H1 (cell line): ENCODE data around the gene JAM2. TPM values are rescaled to one million over a fixed set of nuclear protein-coding genes. Genes with fewer than 3 reads are reported as not detected.

Experiments
- CTCF ChIA-PET: fragments of 300-600 bp; sonication (Branson Sonifier 250); formaldehyde crosslinking; loops from one replicate; lab custom pipeline; 2021; ENCODE audit not compliant: partially characterized antibody; lab: Charles Lee
- POLR2A ChIA-PET: fragments of 300-600 bp; sonication (Branson Sonifier 250); formaldehyde crosslinking; loops from one replicate; lab custom pipeline; 2021; ENCODE audit warnings: inconsistent platforms; ENCODE audit not compliant: partially characterized antibody; lab: Charles Lee
- DNase-seq, 2 experiments: peaks; one replicate each; pipeline versions ENCODE4 v3.0.0 to v3.0.0-alpha.2; 2010 to 2022; ENCODE audit warnings: low spot score in 2 of 2, low read depth in 1 of 2, mixed read lengths in 1 of 2
- FAIRE-seq: peaks from 2 replicates; lab custom pipeline; 2011; peaks lifted over from hg19 to GRCh38; lab: Jason Lieb, UNC
- H2AFZ ChIP-seq: 2 replicates; pipeline ENCODE4 v1.8.1; 2012; ENCODE audit warnings: low read length, inconsistent platforms
- H2AK5ac ChIP-seq: 2 replicates; pipeline ENCODE4 v1.6.1; 2013; ENCODE audit warnings: low read depth, low read length
- H2BK120ac ChIP-seq: replicated peaks from 2 replicates; pipeline ENCODE3; 2013; ENCODE audit warnings: low read depth, low read length, inconsistent platforms
- H2BK12ac ChIP-seq: 2 replicates; pipeline ENCODE4 v1.6.1; 2013; ENCODE audit warnings: low read depth, low read length
- H2BK15ac ChIP-seq: 2 replicates; pipeline ENCODE4 v1.6.1; 2013; ENCODE audit warnings: low read length
- H2BK20ac ChIP-seq: 2 replicates; pipeline ENCODE4 v1.6.1; 2013; ENCODE audit warnings: low read length
- H2BK5ac ChIP-seq: 2 replicates; pipeline ENCODE4 v1.6.1; 2013; ENCODE audit warnings: low read depth, low read length
- H3K14ac ChIP-seq: 2 replicates; pipeline ENCODE4 v1.6.1; 2013; ENCODE audit warnings: inconsistent platforms; ENCODE audit not compliant: insufficient read length
- H3K18ac ChIP-seq: 2 replicates; pipeline ENCODE4 v1.6.1; 2013; ENCODE audit warnings: low read length; ENCODE audit errors: extremely low read depth
- H3K23ac ChIP-seq: 2 replicates; pipeline ENCODE4 v1.6.1; 2013; ENCODE audit warnings: inconsistent platforms; ENCODE audit not compliant: insufficient read length
- H3K23me2 ChIP-seq: 2 replicates; pipeline ENCODE4 v1.6.1; 2013; ENCODE audit warnings: low read depth, low read length
- H3K27ac ChIP-seq: 2 replicates; pipeline ENCODE4 v1.6.1; 2011; ENCODE audit warnings: low read depth, low read length, inconsistent platforms
- H3K27me3 ChIP-seq, 4 experiments: replicated peaks in 1 of 4; 1 replicate in 1 of 4; 2 replicates in 3 of 4; pipeline versions ENCODE4 v1.6.1 to v1.8.1; 2011 to 2013; ENCODE audit warnings: low read length in 3 of 4, mild to moderate bottlenecking in 3 of 4, inconsistent platforms in 2 of 4, mixed read lengths in 2 of 4, moderate library complexity in 1 of 4; ENCODE audit not compliant: control insufficient read depth in 3 of 4, insufficient read depth in 3 of 4; ENCODE audit errors: extremely low read depth in 1 of 4
- H3K36me3 ChIP-seq, 4 experiments: 2 replicates each; pipeline versions ENCODE4 v1.6.1 to v1.8.1; 2011 to 2013; ENCODE audit warnings: mild to moderate bottlenecking in 4 of 4, low read length in 3 of 4, moderate library complexity in 2 of 4, control low read depth in 1 of 4, inconsistent platforms in 1 of 4; ENCODE audit not compliant: insufficient read depth in 4 of 4, control insufficient read depth in 2 of 4
- H3K4ac ChIP-seq: replicated peaks from 2 replicates; pipeline ENCODE3; 2013; ENCODE audit warnings: low read length, low read depth, mixed read lengths, inconsistent platforms; ENCODE audit not compliant: insufficient read length
- H3K4me1 ChIP-seq, 4 experiments: replicated peaks in 1 of 4; 1 replicate in 1 of 4; 2 replicates in 3 of 4; pipeline versions ENCODE4 v1.6.1 to v1.8.1; 2011 to 2013; ENCODE audit warnings: low read length in 3 of 4, inconsistent platforms in 2 of 4, mixed read lengths in 1 of 4; ENCODE audit not compliant: insufficient read depth in 4 of 4, control insufficient read depth in 3 of 4
- H3K4me2 ChIP-seq, 2 experiments: 2 replicates each; pipeline versions ENCODE4 v1.6.1 to v1.8.1; 2011 to 2013; ENCODE audit warnings: low read depth in 2 of 2, low read length in 2 of 2, control low read depth in 1 of 2, inconsistent platforms in 1 of 2, mild to moderate bottlenecking in 1 of 2; ENCODE audit not compliant: insufficient read depth in 1 of 2
- H3K4me3 ChIP-seq, 4 experiments: fragments of 200-600, 300-600 bp in 1 of 4; sonication (generic), shearing (Covaris generic), sonication (Bioruptor Twin) in 1 of 4; 2 replicates each; pipeline versions ENCODE4 v1.5.1 to v1.8.1; 2011 to 2016; ENCODE audit warnings: low read length in 4 of 4, low read depth in 3 of 4, control low read depth in 2 of 4, inconsistent platforms in 2 of 4, mild to moderate bottlenecking in 2 of 4, mixed read lengths in 1 of 4, moderate library complexity in 1 of 4; ENCODE audit not compliant: insufficient read depth in 2 of 4; ENCODE audit errors: extremely low read depth in 1 of 4
- H3K56ac ChIP-seq: replicated peaks from 2 replicates; pipeline ENCODE3; 2013; ENCODE audit warnings: low read depth, mild to moderate bottlenecking, mixed read lengths, low read length, inconsistent platforms; ENCODE audit not compliant: insufficient read length
- H3K79me1 ChIP-seq: 2 replicates; pipeline ENCODE4 v1.6.1; 2013; ENCODE audit warnings: low read depth, low read length, control low read depth
- H3K79me2 ChIP-seq, 2 experiments: 2 replicates each; pipeline versions ENCODE4 v1.6.1 to v1.8.1; 2012 to 2013; ENCODE audit warnings: low read length in 2 of 2, mild to moderate bottlenecking in 2 of 2, inconsistent platforms in 1 of 2; ENCODE audit not compliant: insufficient read depth in 2 of 2, control insufficient read depth in 1 of 2
- H3K9ac ChIP-seq, 4 experiments: replicated peaks in 1 of 4; 1 replicate in 1 of 4; 2 replicates in 3 of 4; pipeline versions ENCODE4 v1.6.1 to v1.8.1; 2011 to 2013; ENCODE audit warnings: low read depth in 3 of 4, low read length in 3 of 4, control low read depth in 2 of 4, mild to moderate bottlenecking in 2 of 4, moderate library complexity in 2 of 4, inconsistent platforms in 1 of 4; ENCODE audit errors: extremely low read depth in 1 of 4
- H3K9me3 ChIP-seq, 2 experiments: 2 replicates each; pipeline versions ENCODE4 v1.6.1 to v1.8.1; 2012 to 2013; ENCODE audit warnings: mild to moderate bottlenecking in 2 of 2, moderate library complexity in 2 of 2, control low read depth in 1 of 2, inconsistent platforms in 1 of 2, low read depth in 1 of 2, low read length in 1 of 2, mixed read lengths in 1 of 2; ENCODE audit not compliant: insufficient read depth in 2 of 2
- H4K20me1 ChIP-seq, 2 experiments: replicated peaks in 1 of 2; 2 replicates each; pipeline versions ENCODE3 to v1.8.1; 2011 to 2013; ENCODE audit warnings: inconsistent platforms in 2 of 2, low read length in 2 of 2, mild to moderate bottlenecking in 1 of 2; ENCODE audit not compliant: insufficient read depth in 2 of 2, control insufficient read depth in 1 of 2
- H4K5ac ChIP-seq: 2 replicates; pipeline ENCODE4 v1.6.1; 2013; ENCODE audit warnings: low read length, low read depth, mixed read lengths, inconsistent platforms; ENCODE audit not compliant: insufficient read length
- H4K8ac ChIP-seq: 2 replicates; pipeline ENCODE4 v1.8.0; 2013; ENCODE audit warnings: mild to moderate bottlenecking, moderate library complexity, low read length, inconsistent platforms; ENCODE audit not compliant: insufficient read depth; ENCODE audit errors: extremely low read depth
- H4K91ac ChIP-seq: replicated peaks from 2 replicates; pipeline ENCODE3; 2013; ENCODE audit warnings: low read length, mixed read lengths, inconsistent platforms; ENCODE audit not compliant: insufficient read length
- BRCA1 ChIP-seq: IDR thresholded peaks from 2 replicates; pipeline ENCODE4 v1.6.1; 2012; ENCODE audit warnings: low read depth, low read length, improper control_type of control experiment
- CREB1 ChIP-seq: IDR thresholded peaks from 2 replicates; pipeline ENCODE4 v1.6.1; 2012; ENCODE audit warnings: inconsistent platforms
- EZH2 ChIP-seq: fragments of 200-600 bp; sonication (generic); IDR thresholded peaks from 2 replicates; pipeline ENCODE4 v1.7.1; 2012; ENCODE audit warnings: low read depth, mild to moderate bottlenecking, moderate library complexity, low read length, inconsistent platforms; ENCODE audit not compliant: severe bottlenecking
- JUN ChIP-seq: IDR thresholded peaks from 2 replicates; pipeline ENCODE4 v1.6.1; 2011; ENCODE audit warnings: low read depth, mild to moderate bottlenecking, improper control_type of control experiment, low read length
- JUND ChIP-seq: IDR thresholded peaks from 2 replicates; pipeline ENCODE4 v1.6.1; 2011; ENCODE audit warnings: mild to moderate bottlenecking, improper control_type of control experiment, low read length
- KDM4A ChIP-seq: IDR thresholded peaks from one replicate; pipeline ENCODE4 v1.7.1; 2012; ENCODE audit warnings: low read depth, mild to moderate bottlenecking, moderate library complexity, low read length, inconsistent platforms; ENCODE audit not compliant: severe bottlenecking
- NRF1 ChIP-seq: IDR thresholded peaks from 2 replicates; pipeline ENCODE4 v1.6.1; 2011; ENCODE audit warnings: mild to moderate bottlenecking, low read depth, low read length, improper control_type of control experiment
- POLR2A ChIP-seq, 2 experiments: IDR thresholded peaks; 1 replicate in 1 of 2; 2 replicates in 1 of 2; pipeline ENCODE4 v1.6.1; 2011; ENCODE audit warnings: low read depth in 2 of 2, low read length in 2 of 2, mild to moderate bottlenecking in 2 of 2; ENCODE audit errors: control extremely low read depth in 1 of 2
- RAD21 ChIP-seq, 2 experiments: IDR thresholded peaks in 1 of 2; conservative IDR thresholded peaks in 1 of 2; 2 replicates each; pipeline ENCODE4 v1.6.1; 2011; ENCODE audit warnings: low read depth in 2 of 2, low read length in 2 of 2, improper control_type of control experiment in 1 of 2, inconsistent platforms in 1 of 2, mild to moderate bottlenecking in 1 of 2, moderate library complexity in 1 of 2
- SP1 ChIP-seq: IDR thresholded peaks from 2 replicates; pipeline ENCODE4 v1.6.1; 2011; ENCODE audit warnings: low read depth, low read length
- SP4 ChIP-seq: IDR thresholded peaks from 2 replicates; pipeline ENCODE4 v1.6.1; 2012; ENCODE audit warnings: low read length, inconsistent platforms
- TAF1 ChIP-seq: IDR thresholded peaks from 2 replicates; pipeline ENCODE4 v1.6.1; 2011; ENCODE audit warnings: mild to moderate bottlenecking, low read depth, low read length
- WGBS, 2 experiments: shearing (Covaris generic) in 1 of 2; methylation state at CpG; one replicate each; pipeline versions ENCODE4 v1.1.6 to v1.1.7; 2013 to 2015; ENCODE audit warnings: low lambda C conversion rate in 2 of 2, mixed read lengths in 2 of 2, inconsistent platforms in 1 of 2, low coverage in 1 of 2, missing lambda C conversion rate in 1 of 2; ENCODE audit not compliant: insufficient replicate concordance in 2 of 2, insufficient coverage in 1 of 2, insufficient read length in 1 of 2; ENCODE audit errors: extremely low coverage in 1 of 2, missing lambda C conversion rate in 1 of 2; 5-methylcytosine and 5-hydroxymethylcytosine counted together
- polyA plus RNA-seq, 7 experiments: library from polyadenylated mRNA; depleted of rRNA in 3 of 7; stranded (reverse) in 5 of 7; unstranded in 2 of 7; fragments of >200 nt in 5 of 7; fragments of 200-250 nt in 2 of 7; gene quantifications; 1 replicate in 5 of 7; 2 replicates in 1 of 7; 4 replicates in 1 of 7; pipeline versions ENCODE4 v1.2.1 to v1.2.3, GENCODE V29; 2011 to 2013; ENCODE audit warnings: missing spikeins in 2 of 7, mixed read lengths in 2 of 7
- total RNA-seq: library from RNA; stranded (reverse); fragmentation: NEBNext Ultra II Directional; extraction: Animal tissue kit (Norgen Biotek cat#: 25700); gene quantifications from 2 replicates; pipeline ENCODE4 v1.2.1, GENCODE V29; 2021
- TF ChIP-seq, protein P1 (sequence below), 3 experiments: IDR thresholded peaks; 1 replicate in 2 of 3; 2 replicates in 1 of 3; pipeline versions ENCODE4 v1.5.1 to v1.6.1; 2011; ENCODE audit warnings: low read length in 3 of 3, mild to moderate bottlenecking in 3 of 3, inconsistent platforms in 2 of 3, low read depth in 1 of 3, moderate library complexity in 1 of 3; ENCODE audit not compliant: insufficient read depth in 1 of 3; ENCODE audit errors: control extremely low read depth in 1 of 3

The JAM2 gene
- total and polyA plus RNA-seq, 2 of the 8 experiments (the other 6 are each of a cell fraction or from before 2014, with no cell fraction given): 4.9 to 9.5 TPM

DNA sequence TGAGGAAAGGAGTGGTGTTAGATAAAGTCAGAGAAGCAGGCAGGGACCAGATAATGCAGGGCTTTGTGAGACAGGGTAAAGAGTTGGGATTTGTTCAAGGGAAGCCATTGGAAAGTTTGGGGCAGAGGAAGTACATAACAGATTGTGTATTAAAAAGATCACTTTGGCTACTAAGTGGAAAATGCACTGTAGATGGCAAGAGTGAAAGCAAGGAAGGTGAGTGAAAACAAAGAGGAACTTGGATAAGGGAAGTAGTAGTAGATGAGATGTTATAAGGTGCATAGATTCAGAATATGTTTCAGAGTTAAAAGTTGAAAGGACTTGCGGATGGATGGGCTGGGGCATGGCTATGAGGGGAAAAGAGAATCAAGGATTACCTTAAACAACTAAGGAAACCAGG, 49.2 kb upstream of the JAM2 start:
- no peak overlapping the region for H3K9ac ChIP-seq
- H3K23me2 ChIP-seq: no peaks in the 10 kb centered on the region
- WGBS, 2 experiments: 89% methylated on average over 1 of the region's 1 CpG; no CpG with 5 or more reads in 1 of the 2 experiments
- DNase-seq (no peak), FAIRE-seq (no peak)
- H4K91ac ChIP-seq: no peak overlapping the region
- H2AK5ac ChIP-seq: no peak overlapping the region
- peaks cover 4 to 43% (median 29%) of the 10 kb centered on the region in 4 experiments for H3K36me3 ChIP-seq
- no peak overlapping the region for H3K14ac ChIP-seq
- no peaks in the 10 kb centered on the region for H3K27me3 ChIP-seq
- H2BK12ac ChIP-seq: no peak overlapping the region
- H3K23ac ChIP-seq: no peak overlapping the region
- H4K8ac ChIP-seq: no peak overlapping the region
- H3K4me1 ChIP-seq: no peaks in the 10 kb centered on the region
- no peak overlapping the region for H2BK5ac ChIP-seq
- no peak overlapping the region for H3K4ac ChIP-seq
- no peak overlapping the region for H3K56ac ChIP-seq
- no peak overlapping the region for H3K4me3 ChIP-seq
- H2BK120ac ChIP-seq: no peak overlapping the region
- no peak overlapping the region for H2BK15ac ChIP-seq
- H2BK20ac ChIP-seq: no peak overlapping the region
- no peak overlapping the region for H4K5ac ChIP-seq
- H3K79me2 ChIP-seq: no peaks in the 10 kb centered on the region
- no peak overlapping the region for H3K27ac ChIP-seq
- H4K20me1 ChIP-seq: peaks cover 0 to 2% of the 10 kb centered on the region in 2 experiments
- ChIA-PET POLR2A (interaction anchor here (1.2 kb wide), 1 partner anchor 18 kb away, joined by 3 read pairs; the partner anchor contains the start of gene MRPL39), CTCF (no interaction called here)
- H3K4me2 ChIP-seq: no peak overlapping the region
- no peak overlapping the region for H2AFZ ChIP-seq
- no peaks in the 10 kb centered on the region for H3K9me3 ChIP-seq
- no peak overlapping the region for H3K18ac ChIP-seq
- H3K79me1 ChIP-seq: no peaks in the 10 kb centered on the region
- TF ChIP-seq JUND: no peak
- no peak for TF ChIP-seq KDM4A
- TF ChIP-seq BRCA1: no peak
- TF ChIP-seq CREB1: no peak
- TF ChIP-seq JUN: no peak
- no peak for TF ChIP-seq RAD21 (IDR thresholded peaks at IDR 0.05 in 1 of 2, conservative IDR thresholded peaks at IDR 0.05 in 1 of 2; ENCODE audit: low read depth in 2 of 2, low read length in 2 of 2)
- TF ChIP-seq, protein P1, sequence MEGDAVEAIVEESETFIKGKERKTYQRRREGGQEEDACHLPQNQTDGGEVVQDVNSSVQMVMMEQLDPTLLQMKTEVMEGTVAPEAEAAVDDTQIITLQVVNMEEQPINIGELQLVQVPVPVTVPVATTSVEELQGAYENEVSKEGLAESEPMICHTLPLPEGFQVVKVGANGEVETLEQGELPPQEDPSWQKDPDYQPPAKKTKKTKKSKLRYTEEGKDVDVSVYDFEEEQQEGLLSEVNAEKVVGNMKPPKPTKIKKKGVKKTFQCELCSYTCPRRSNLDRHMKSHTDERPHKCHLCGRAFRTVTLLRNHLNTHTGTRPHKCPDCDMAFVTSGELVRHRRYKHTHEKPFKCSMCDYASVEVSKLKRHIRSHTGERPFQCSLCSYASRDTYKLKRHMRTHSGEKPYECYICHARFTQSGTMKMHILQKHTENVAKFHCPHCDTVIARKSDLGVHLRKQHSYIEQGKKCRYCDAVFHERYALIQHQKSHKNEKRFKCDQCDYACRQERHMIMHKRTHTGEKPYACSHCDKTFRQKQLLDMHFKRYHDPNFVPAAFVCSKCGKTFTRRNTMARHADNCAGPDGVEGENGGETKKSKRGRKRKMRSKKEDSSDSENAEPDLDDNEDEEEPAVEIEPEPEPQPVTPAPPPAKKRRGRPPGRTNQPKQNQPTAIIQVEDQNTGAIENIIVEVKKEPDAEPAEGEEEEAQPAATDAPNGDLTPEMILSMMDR (IDR thresholded peaks at IDR 0.05; ENCODE audit: control extremely low read depth in 1 of 3, insufficient read depth in 1 of 3, low read depth in 1 of 3, low read length in 3 of 3): no peak
- TF ChIP-seq EZH2: no peak
- no peak for TF ChIP-seq NRF1
- TF ChIP-seq SP4: no peak
- TF ChIP-seq TAF1: no peak
- no peak for TF ChIP-seq POLR2A (IDR thresholded peaks at IDR 0.05; ENCODE audit: control extremely low read depth in 1 of 2, low read depth in 2 of 2, low read length in 2 of 2)
- no peak for TF ChIP-seq SP1
